HCT116 (cell line): ENCODE data around the gene EBI3. TPM values are rescaled to one million over a fixed set of nuclear protein-coding genes. Genes with fewer than 3 reads are reported as not detected.

ENCODE experiments used
- ATAC-seq: fragments of 200-7000 bp; cut with Tn5 transposase; 2 replicates; pipeline ENCODE4 v1.9.1; 2020; ENCODE audit warnings: mild to moderate bottlenecking, moderate library complexity
- BruUV-seq: library from RNA; stranded (reverse); fragments of 400-500 nt; replicated peaks from 2 replicates; lab custom pipeline; 2021; lab: Mats Ljungman, UMichigan
- CTCF ChIA-PET: fragments of 300-600 bp; sonication (Branson Sonifier 250); formaldehyde crosslinking; loops from one replicate; lab custom pipeline; 2021; ENCODE audit warnings: antibody characterized with exemption; lab: Charles Lee
- POLR2A ChIA-PET: fragments of 300-600, 350-600 bp; sonication (Branson Sonifier 250); formaldehyde crosslinking; loops from one replicate; lab custom pipeline; 2021; ENCODE audit warnings: antibody characterized with exemption; lab: Charles Lee
- RAD21 ChIA-PET, 2 experiments: fragments of 300-600 bp; sonication (Branson Sonifier 250); formaldehyde crosslinking; loops; one replicate each; lab custom pipeline; 2023; ENCODE audit warnings: low total read pairs in 2 of 2; ENCODE audit not compliant: uncharacterized antibody in 2 of 2, unreplicated experiment in 2 of 2, low non-redundant PET in 1 of 2; lab: Charles Lee
- DNase-seq: peaks from one replicate; pipeline ENCODE4 v3.0.0-alpha.2; 2010; ENCODE audit warnings: low read depth, low spot score
- H2AFZ ChIP-seq: fragments of 200-600 bp; shearing (Covaris generic), sonication (generic); 2 replicates; pipeline ENCODE4 v1.6.1; 2017; ENCODE audit warnings: low read depth, mixed run types, mixed read lengths, antibody characterized with exemption, low read length; ENCODE audit not compliant: poor library complexity, severe bottlenecking
- H3K27ac ChIP-seq: 2 replicates; pipeline ENCODE4 v1.5.1; 2012; ENCODE audit warnings: low read depth, low read length
- H3K27me3 ChIP-seq: fragments of 200-600 bp; sonication (generic); 2 replicates; pipeline ENCODE4 v1.6.1; 2016; ENCODE audit warnings: mixed run types, low read length, mixed read lengths; ENCODE audit not compliant: insufficient read depth
- H3K36me3 ChIP-seq, 2 experiments: fragments of 200-500 bp in 1 of 2; fragments of 200-600 bp in 1 of 2; sonication (Bioruptor generic) in 1 of 2; sonication (generic) in 1 of 2; 2 replicates each; pipeline versions ENCODE4 v1.5.1 to v1.6.1; 2014 to 2016; ENCODE audit warnings: low read length in 2 of 2, inconsistent platforms in 1 of 2, mixed read lengths in 1 of 2, mixed run types in 1 of 2; ENCODE audit not compliant: insufficient read depth in 2 of 2, control insufficient read depth in 1 of 2
- H3K4me1 ChIP-seq, 2 experiments: fragments of 200-600 bp in 1 of 2; sonication (generic) in 1 of 2; 2 replicates each; pipeline versions ENCODE4 v1.5.1 to v1.6.1; 2012 to 2017; ENCODE audit warnings: low read length in 2 of 2, inconsistent platforms in 1 of 2, mild to moderate bottlenecking in 1 of 2, mixed read lengths in 1 of 2, mixed run types in 1 of 2, moderate library complexity in 1 of 2; ENCODE audit not compliant: insufficient read depth in 2 of 2, control insufficient read depth in 1 of 2
- H3K4me2 ChIP-seq: fragments of 200-600 bp; sonication (generic); 2 replicates; pipeline ENCODE4 v1.6.1; 2017; ENCODE audit warnings: mixed run types, low read length, mixed read lengths
- H3K4me3 ChIP-seq, 2 experiments: fragments of 200-600 bp in 1 of 2; sonication (generic) in 1 of 2; replicated peaks in 1 of 2; 2 replicates each; pipeline ENCODE4 v1.5.1; 2011 to 2016; ENCODE audit warnings: low read length in 2 of 2, control low read depth in 1 of 2, low read depth in 1 of 2, mild to moderate bottlenecking in 1 of 2, mixed read lengths in 1 of 2, mixed run types in 1 of 2
- H3K79me2 ChIP-seq: fragments of 200-600 bp; sonication (generic); 2 replicates; pipeline ENCODE4 v1.6.1; 2017; ENCODE audit warnings: mild to moderate bottlenecking, mixed run types, low read length, moderate library complexity, mixed read lengths; ENCODE audit not compliant: insufficient read depth
- H3K9ac ChIP-seq: fragments of 200-600 bp; sonication (generic); 2 replicates; pipeline ENCODE4 v1.6.1; 2016; ENCODE audit warnings: low read length, mixed read lengths
- H3K9me2 ChIP-seq: fragments of 200-600 bp; sonication (generic), shearing (Covaris generic); 2 replicates; pipeline ENCODE4 v1.6.1; 2017; ENCODE audit warnings: mixed run types, mild to moderate bottlenecking, moderate library complexity; ENCODE audit not compliant: insufficient read depth
- H3K9me3 ChIP-seq, 2 experiments: fragments of 200-500 bp in 1 of 2; fragments of 200-600 bp in 1 of 2; sonication (Bioruptor generic) in 1 of 2; sonication (generic) in 1 of 2; 2 replicates each; pipeline ENCODE4 v1.6.1; 2014 to 2017; ENCODE audit warnings: low read length in 2 of 2, mixed read lengths in 2 of 2, inconsistent platforms in 1 of 2, low read depth in 1 of 2, mild to moderate bottlenecking in 1 of 2, mixed run types in 1 of 2, moderate library complexity in 1 of 2; ENCODE audit not compliant: control insufficient read depth in 1 of 2, insufficient read depth in 1 of 2
- H4K20me1 ChIP-seq: fragments of 200-600 bp; sonication (generic), shearing (Covaris generic); 2 replicates; pipeline ENCODE4 v1.6.1; 2017; ENCODE audit warnings: mixed run types, mild to moderate bottlenecking, moderate library complexity; ENCODE audit not compliant: insufficient read depth
- CBX3 ChIP-seq: IDR thresholded peaks from 2 replicates; pipeline ENCODE4 v1.6.1; 2012; ENCODE audit warnings: low read depth
- CEBPB ChIP-seq: IDR thresholded peaks from 2 replicates; pipeline ENCODE4 v1.6.1; 2012; ENCODE audit warnings: low read depth
- EZH2phosphoT487 ChIP-seq: fragments of 200-600 bp; IDR thresholded peaks from 2 replicates; pipeline ENCODE4 v1.6.1; 2018; ENCODE audit warnings: antibody characterized with exemption, borderline replicate concordance
- FOSL1 ChIP-seq: IDR thresholded peaks from 2 replicates; pipeline ENCODE4 v1.6.1; 2012; ENCODE audit warnings: low read depth
- RAD21 ChIP-seq: IDR thresholded peaks from 2 replicates; pipeline ENCODE4 v1.6.1; 2012; ENCODE audit warnings: low read depth, mild to moderate bottlenecking
- YY1 ChIP-seq: IDR thresholded peaks from 2 replicates; pipeline ENCODE4 v1.6.1; 2011; ENCODE audit warnings: low read length, low read depth, moderate library complexity, mild to moderate bottlenecking; ENCODE audit not compliant: insufficient replicate concordance; ENCODE audit errors: extremely low read depth
- ZFX ChIP-seq: fragments of 450-650 bp; IDR thresholded peaks from 2 replicates; pipeline ENCODE4 v1.6.1; 2017
- intact Hi-C: fragments of 100-400 bp; cut with micrococcal nuclease; formaldehyde crosslinking; loops from 2 replicates; pipeline ENCODE4 v1.10.0; 2022
- total RNA-seq: library from RNA; stranded (reverse); gene quantifications from one replicate; pipeline ENCODE4 v1.2.1, GENCODE V29; 2021; ENCODE audit not compliant: unreplicated experiment
- TF ChIP-seq, protein P1 (sequence below): IDR thresholded peaks from 2 replicates; pipeline ENCODE4 v1.6.1; 2012
- TF ChIP-seq, protein P2 (sequence below): IDR thresholded peaks from 2 replicates; pipeline ENCODE4 v1.6.1; 2011; ENCODE audit warnings: mild to moderate bottlenecking, low read length, moderate library complexity; ENCODE audit not compliant: insufficient replicate concordance; ENCODE audit errors: extremely low read depth
- TF ChIP-seq, protein P3 (sequence below), 3 experiments: fragments of 200-600 bp in 1 of 3; sonication (generic) in 1 of 3; IDR thresholded peaks in 2 of 3; conservative IDR thresholded peaks in 1 of 3; 2 replicates each; pipeline ENCODE4 v1.5.1; 2012 to 2017; ENCODE audit warnings: low read depth in 2 of 3, low read length in 2 of 3, antibody characterized with exemption in 1 of 3, borderline replicate concordance in 1 of 3, control low read depth in 1 of 3, mild to moderate bottlenecking in 1 of 3, mixed read lengths in 1 of 3, mixed run types in 1 of 3, moderate library complexity in 1 of 3; ENCODE audit not compliant: insufficient read depth in 1 of 3

Gene EBI3
- total RNA-seq, 1 experiment from 2014 or later = 1.2 TPM

DNA sequence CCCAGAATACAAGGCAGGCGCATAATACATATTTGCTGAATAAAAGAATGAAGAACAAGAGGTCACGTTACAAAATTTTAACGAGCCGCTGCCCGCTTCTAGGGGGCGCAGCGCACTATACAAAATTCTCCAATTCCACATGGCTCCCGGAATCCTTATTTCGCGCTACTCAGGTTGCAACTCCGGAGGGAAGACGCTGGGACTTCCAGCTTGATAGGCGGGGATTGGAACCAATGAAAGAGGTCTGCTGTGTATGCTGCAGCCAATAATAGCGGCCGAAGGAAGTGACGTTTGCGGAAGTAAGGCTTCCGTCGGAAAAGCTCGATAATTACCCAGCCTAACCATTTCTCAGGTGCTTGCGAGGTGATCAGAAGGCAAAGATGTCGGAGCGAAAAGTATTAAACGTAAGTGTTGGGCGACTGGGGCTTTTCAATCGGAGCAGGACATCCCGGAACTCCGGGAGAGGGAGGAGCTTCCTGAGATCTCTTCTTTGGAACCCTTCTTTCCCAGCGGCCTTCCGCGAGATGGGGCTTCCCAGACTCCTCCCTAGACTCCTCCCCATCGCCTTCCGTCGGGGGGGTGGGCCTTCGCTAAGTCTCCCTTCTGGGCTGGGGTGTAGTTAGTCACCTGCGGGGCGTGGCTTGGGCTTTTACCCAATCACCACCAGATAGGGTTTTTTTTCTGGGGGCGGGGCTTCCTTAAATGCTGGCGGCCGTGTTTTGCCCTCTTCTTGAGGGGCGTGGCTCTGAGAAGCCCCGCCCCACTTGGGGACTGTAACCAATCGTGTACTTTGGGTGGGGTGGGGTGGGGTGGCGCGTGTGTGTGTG lies 17.7 kb downstream of the EBI3 start, which contains the start of gene YJU2 (continued):
- TF ChIP-seq, protein P1, sequence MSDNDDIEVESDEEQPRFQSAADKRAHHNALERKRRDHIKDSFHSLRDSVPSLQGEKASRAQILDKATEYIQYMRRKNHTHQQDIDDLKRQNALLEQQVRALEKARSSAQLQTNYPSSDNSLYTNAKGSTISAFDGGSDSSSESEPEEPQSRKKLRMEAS = peak; percentile 98
- TF ChIP-seq YY1 (peak; percentile 87), EZH2phosphoT487 (no peak), FOSL1 (no peak), ZFX (peak; percentile 48; the same call in 1 of the 2 replicates)
- TF ChIP-seq, all 23 proteins: peak for 15

DNA sequence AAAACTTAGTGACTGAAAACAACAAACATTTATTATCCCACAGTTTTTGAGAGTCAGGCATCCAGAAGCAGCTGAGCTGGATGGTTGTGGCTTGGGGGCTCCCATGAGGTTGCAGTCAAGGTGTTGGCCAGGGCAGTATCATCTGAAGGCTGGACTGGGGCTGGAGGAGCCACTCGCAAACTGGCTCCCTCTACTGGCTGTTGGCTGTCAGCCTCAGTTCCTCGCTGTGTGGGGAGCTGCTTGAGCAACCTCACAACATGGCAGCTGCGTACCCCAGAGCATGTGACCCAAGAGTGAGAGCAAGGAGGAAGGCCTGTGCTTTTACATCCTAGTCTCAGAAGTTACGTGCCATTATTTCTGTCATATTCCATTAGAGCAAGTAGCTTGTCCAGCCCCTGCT lies 27.2 kb downstream of the EBI3 start:
- Histone ChIP-seq H3K4me3 (no peak overlapping the region), H3K79me2 (no peaks in the 10 kb centered on the region), H3K27me3 (no peaks in the 10 kb centered on the region), H3K9me2 (no peaks in the 10 kb centered on the region), H3K9me3 (peaks cover 5 to 6% of the 10 kb centered on the region in 2 experiments; a peak in 2 of 4 replicates), H3K4me1 (no peaks in the 10 kb centered on the region), H3K9ac (no peak overlapping the region), H3K36me3 (peaks cover 25 to 40% of the 10 kb centered on the region in 2 experiments), H3K27ac (no peak overlapping the region), H3K4me2 (no peak overlapping the region), H4K20me1 (no peaks in the 10 kb centered on the region), H2AFZ (no peak overlapping the region)
- TF ChIP-seq CEBPB (no peak), FOSL1 (no peak), RAD21 (no peak), CBX3 (peak; percentile 79), ZFX (no peak)
- TF ChIP-seq, protein P2, sequence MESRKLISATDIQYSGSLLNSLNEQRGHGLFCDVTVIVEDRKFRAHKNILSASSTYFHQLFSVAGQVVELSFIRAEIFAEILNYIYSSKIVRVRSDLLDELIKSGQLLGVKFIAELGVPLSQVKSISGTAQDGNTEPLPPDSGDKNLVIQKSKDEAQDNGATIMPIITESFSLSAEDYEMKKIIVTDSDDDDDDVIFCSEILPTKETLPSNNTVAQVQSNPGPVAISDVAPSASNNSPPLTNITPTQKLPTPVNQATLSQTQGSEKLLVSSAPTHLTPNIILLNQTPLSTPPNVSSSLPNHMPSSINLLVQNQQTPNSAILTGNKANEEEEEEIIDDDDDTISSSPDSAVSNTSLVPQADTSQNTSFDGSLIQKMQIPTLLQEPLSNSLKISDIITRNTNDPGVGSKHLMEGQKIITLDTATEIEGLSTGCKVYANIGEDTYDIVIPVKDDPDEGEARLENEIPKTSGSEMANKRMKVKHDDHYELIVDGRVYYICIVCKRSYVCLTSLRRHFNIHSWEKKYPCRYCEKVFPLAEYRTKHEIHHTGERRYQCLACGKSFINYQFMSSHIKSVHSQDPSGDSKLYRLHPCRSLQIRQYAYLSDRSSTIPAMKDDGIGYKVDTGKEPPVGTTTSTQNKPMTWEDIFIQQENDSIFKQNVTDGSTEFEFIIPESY = no peak
- TF ChIP-seq, protein P3, sequence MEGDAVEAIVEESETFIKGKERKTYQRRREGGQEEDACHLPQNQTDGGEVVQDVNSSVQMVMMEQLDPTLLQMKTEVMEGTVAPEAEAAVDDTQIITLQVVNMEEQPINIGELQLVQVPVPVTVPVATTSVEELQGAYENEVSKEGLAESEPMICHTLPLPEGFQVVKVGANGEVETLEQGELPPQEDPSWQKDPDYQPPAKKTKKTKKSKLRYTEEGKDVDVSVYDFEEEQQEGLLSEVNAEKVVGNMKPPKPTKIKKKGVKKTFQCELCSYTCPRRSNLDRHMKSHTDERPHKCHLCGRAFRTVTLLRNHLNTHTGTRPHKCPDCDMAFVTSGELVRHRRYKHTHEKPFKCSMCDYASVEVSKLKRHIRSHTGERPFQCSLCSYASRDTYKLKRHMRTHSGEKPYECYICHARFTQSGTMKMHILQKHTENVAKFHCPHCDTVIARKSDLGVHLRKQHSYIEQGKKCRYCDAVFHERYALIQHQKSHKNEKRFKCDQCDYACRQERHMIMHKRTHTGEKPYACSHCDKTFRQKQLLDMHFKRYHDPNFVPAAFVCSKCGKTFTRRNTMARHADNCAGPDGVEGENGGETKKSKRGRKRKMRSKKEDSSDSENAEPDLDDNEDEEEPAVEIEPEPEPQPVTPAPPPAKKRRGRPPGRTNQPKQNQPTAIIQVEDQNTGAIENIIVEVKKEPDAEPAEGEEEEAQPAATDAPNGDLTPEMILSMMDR (IDR thresholded peaks at IDR 0.05 in 2 of 3, conservative IDR thresholded peaks at IDR 0.05 in 1 of 3; ENCODE audit: borderline replicate concordance in 1 of 3, insufficient read depth in 1 of 3, low read depth in 2 of 3, low read length in 2 of 3) = peak in 2 of 3 experiments; percentile 35 to 65; a peak in 4 of 6 replicates
- intact Hi-C loops = no loop called here
- peak; percentile 62 for ATAC-seq
- POLR2A ChIA-PET = interaction anchor here (1.2 kb wide), 1 partner anchor 10 kb away, joined by 3 read pairs; the partner anchor contains the start of gene YJU2
- no peak for DNase-seq
- BruUV-seq = no TSS peak
- RAD21 ChIA-PET = no interaction called here
- CTCF ChIA-PET = interaction anchor here (0.6 kb wide), 1 partner anchor 72 kb away, joined by 3 read pairs; no protein-coding TSS in a partner anchor
